Activated T-cell treated with anti-CD3 and anti-CD28 coated beads, Interleukin-2, amount 50 U/mL, for 4 hours (primary cell): ENCODE results near the gene LITAFD. TPM values are rescaled to one million over a fixed set of nuclear protein-coding genes. Genes with fewer than 3 reads are reported as not detected.
"Not testable (repeated sequence)": the region's sequence is repeated elsewhere in the genome, so short reads cannot be mapped to it uniquely, and the experiment has no call there.

Experiments
- ATAC-seq, 2 donors: fragments of 200-7000 bp; cut with Tn5 transposase; one replicate each; pipeline ENCODE4 v1.10.0; 2021
- DNase-seq: peaks from one replicate; pipeline ENCODE4 v3.0.0-alpha.2; 2020
- H3K27me3 Mint-ChIP-seq: one replicate; pipeline ENCODE4 v1.8.0; 2021; ENCODE audit warnings: low read depth, mixed read lengths
- H3K36me3 Mint-ChIP-seq: one replicate; pipeline ENCODE4 v1.8.0; 2022; ENCODE audit warnings: mixed read lengths; ENCODE audit not compliant: insufficient read depth
- H3K4me1 Mint-ChIP-seq: one replicate; pipeline ENCODE4 v1.8.0; 2021; ENCODE audit warnings: low read depth, mixed read lengths
- H3K4me3 Mint-ChIP-seq: one replicate; pipeline ENCODE4 v1.8.0; 2021; ENCODE audit warnings: mild to moderate bottlenecking, moderate library complexity, mixed read lengths
- H3K9me3 Mint-ChIP-seq: one replicate; pipeline ENCODE4 v1.8.0; 2021; ENCODE audit warnings: mixed read lengths
- total RNA-seq, 3 donors: library from RNA; stranded (reverse); gene quantifications; one replicate each; pipeline ENCODE4 v1.2.1, GENCODE V29; 2021

Gene LITAFD
- total RNA-seq, result not detected

DNA sequence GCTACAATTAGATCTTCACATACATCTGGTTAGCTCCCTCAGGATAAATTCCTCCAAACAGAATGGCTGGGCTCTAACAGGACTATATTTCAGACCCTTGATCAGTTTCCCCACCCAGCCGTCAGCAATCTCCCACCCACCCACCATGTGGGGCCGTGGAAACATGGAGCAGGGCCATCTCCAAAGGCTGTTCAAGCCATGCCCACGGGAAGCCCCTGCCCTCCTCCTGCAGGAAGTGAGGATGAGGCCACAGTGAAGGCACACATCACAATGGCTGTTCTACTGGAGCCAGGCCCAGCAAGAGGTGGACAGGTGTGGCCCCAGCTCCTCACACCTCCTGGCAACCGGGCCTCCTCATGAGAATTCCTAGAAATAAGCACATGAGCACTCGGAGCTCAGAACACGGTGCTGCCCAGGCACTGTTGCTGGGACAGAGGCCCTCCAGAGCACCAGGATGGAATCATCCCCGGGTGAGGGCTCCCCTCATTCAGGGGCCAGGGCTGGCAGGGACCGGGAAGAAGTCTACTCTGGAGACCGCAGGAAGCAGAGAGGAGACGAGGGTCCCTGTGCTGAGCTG lies at the start of gene LITAFD:
Gene LITAFD (plus strand): TSS at position 311 of the 577 bp plus-strand sequence. CDS start 2,005 bp downstream, outside the sequence.
- Mint-ChIP-seq H3K36me3 (no peaks in the 10 kb centered on the region), H3K27me3 (peaks cover 9% of the 10 kb centered on the region), H3K4me1 (peaks cover 15% of the 10 kb centered on the region), H3K9me3 (no peaks in the 10 kb centered on the region), H3K4me3 (no peak within 1 kb of the TSS)
- no peak for ATAC-seq
- DNase-seq, result no peak

DNA sequence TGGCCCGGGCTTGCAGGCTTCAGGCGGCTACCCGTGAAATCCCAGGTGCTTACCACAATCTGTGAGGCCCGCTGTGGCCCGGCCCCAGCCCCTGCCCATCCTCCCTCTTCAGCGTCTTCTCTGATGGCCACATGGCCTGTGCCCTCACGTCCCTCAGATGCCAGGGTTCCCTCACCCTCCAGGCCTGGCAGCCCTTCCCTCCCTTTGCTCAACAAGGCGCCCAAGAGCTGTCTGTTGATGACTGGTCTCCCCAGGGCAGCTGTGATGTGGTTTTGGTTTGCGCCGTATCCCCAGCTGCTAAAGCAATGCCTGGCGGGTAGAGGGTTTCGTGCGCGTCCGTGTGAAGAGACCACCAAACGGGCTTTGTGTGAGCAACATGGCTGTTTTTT lies 49.4 kb upstream of the LITAFD start:
- Mint-ChIP-seq H3K27me3 (no peaks in the 10 kb centered on the region), H3K9me3 (no peaks in the 10 kb centered on the region), H3K4me1 (peaks cover 9% of the 10 kb centered on the region), H3K4me3 (no peak overlapping the region), H3K36me3 (peaks cover 26% of the 10 kb centered on the region)
- DNase-seq (no peak), ATAC-seq (no peak)

DNA sequence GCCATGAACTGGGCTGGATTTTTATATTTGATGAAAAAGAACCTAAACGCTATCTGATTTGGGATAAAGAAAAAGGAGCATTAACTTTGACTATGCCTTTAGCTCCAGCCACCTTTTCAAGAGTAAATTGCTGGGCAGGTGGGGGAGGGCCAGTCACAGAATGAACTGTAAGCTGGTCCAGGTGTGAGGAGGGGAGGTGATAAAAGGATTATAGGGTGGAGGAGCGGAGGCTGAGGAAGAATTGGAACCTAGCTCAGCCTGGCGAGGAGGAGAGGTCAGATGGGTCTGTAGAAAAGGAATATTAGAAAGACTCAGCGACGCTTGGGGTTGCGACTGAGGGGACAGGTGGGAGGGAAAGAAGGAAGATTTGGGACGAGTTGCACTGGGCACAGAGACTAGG lies 45.4 kb upstream of the LITAFD start:
- not testable (repeated sequence) for H3K4me1 Mint-ChIP-seq, H3K27me3 Mint-ChIP-seq, H3K9me3 Mint-ChIP-seq, ATAC-seq, H3K36me3 Mint-ChIP-seq, DNase-seq, H3K4me3 Mint-ChIP-seq

DNA sequence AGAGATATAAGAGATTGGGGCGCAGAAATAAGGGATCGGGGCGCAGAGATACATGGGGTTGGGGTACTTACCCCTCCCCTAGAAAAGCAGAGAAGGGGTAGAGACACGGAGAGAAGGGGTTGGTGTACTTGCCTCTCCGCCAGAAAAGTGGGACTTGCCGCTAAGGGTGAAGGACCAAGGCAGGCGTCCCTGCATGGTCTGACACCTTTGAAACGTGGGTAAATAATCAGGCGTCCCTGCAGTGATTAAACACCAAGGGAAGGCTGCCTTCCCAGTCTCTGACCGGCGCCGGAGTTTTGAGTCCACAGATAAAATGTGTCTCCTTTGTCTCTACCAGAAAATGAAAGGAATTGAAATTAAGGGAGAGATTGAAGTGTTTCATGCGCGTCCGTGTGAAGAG lies 44.6 kb upstream of the LITAFD start:
- not testable (repeated sequence) for H3K9me3 Mint-ChIP-seq, ATAC-seq, H3K4me1 Mint-ChIP-seq, H3K36me3 Mint-ChIP-seq, H3K4me3 Mint-ChIP-seq, H3K27me3 Mint-ChIP-seq, DNase-seq

DNA sequence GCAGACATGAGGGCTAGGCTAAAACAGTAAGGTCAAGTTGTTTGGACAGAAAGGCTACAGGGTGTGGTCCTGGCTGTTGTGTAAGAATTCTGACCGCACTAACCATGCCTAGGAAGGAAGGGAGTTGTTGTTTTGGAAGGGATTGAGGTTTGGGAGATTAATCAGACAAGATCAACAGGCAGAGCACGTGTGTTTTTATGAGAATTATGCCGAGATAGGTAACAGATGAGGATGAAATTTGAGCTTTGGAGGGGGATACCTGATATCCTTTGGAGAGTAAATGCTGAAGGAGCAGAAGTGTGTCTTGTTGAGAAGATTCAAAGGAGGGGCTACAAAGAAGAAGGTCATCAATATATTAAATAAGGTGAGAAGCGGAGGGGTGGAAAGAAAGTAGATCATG lies 40.1 kb upstream of the LITAFD start:
- H3K4me3 Mint-ChIP-seq, H3K9me3 Mint-ChIP-seq, H3K27me3 Mint-ChIP-seq, DNase-seq, ATAC-seq, H3K4me1 Mint-ChIP-seq: not testable (repeated sequence)
- peaks cover 18% of the 10 kb centered on the region for H3K36me3 Mint-ChIP-seq

DNA sequence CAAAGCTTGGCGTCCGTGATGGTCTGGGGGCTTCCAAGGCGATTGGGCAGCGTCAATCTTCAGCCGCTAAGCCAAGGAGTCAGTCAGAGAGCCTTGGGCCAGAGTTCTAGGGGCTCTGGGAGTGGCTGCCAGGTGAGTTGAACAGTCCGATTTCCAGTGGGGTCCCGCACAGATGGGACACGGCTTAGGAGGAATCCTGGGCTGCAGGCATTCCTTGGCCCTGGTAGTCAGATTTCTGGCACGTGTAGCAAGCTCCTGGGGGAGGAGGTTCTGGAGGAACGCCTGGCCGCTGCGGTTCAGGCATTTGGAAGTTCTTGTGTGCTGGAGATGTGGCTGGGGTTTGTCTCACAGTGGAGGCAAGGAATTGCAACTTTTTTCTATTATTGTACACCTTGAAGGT lies 38.9 kb upstream of the LITAFD start:
- not testable (repeated sequence) for H3K9me3 Mint-ChIP-seq, H3K27me3 Mint-ChIP-seq, H3K4me1 Mint-ChIP-seq, H3K4me3 Mint-ChIP-seq, DNase-seq, ATAC-seq
- peaks cover 18% of the 10 kb centered on the region for H3K36me3 Mint-ChIP-seq

DNA sequence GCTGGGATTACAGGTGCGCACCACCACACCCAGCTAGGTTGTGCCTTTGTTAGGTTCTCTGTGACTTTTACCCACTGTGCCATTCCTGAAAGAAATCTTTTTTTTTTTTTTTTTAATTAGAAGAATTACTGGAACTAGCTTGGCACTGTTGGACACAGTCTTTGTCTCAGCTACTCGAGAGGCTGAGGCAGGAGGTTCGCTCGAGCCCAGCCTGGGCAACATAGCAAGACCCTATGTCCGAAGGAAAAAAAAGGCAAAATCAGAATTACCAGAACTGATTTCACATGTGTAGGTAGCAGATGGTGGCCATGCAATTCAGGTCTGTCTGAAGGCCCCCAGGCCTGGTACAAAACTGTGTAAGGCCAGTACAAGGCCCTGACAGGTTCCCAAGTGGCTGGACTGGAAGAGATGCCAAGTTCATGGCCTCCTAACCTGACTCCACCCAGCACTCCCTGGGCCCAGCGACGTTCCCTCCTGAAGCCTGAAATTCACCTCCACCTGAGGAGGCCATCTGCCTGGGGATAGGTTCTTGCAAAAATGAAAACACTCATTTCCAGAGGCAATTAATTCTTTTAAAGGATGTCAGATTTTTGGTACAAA lies 36.4 kb upstream of the LITAFD start:
- ATAC-seq, result no peak
- DNase-seq, result no peak
- Mint-ChIP-seq H3K27me3 (no peaks in the 10 kb centered on the region), H3K4me1 (peaks cover 18% of the 10 kb centered on the region), H3K36me3 (peaks cover 30% of the 10 kb centered on the region), H3K4me3 (no peak overlapping the region), H3K9me3 (no peaks in the 10 kb centered on the region)

DNA sequence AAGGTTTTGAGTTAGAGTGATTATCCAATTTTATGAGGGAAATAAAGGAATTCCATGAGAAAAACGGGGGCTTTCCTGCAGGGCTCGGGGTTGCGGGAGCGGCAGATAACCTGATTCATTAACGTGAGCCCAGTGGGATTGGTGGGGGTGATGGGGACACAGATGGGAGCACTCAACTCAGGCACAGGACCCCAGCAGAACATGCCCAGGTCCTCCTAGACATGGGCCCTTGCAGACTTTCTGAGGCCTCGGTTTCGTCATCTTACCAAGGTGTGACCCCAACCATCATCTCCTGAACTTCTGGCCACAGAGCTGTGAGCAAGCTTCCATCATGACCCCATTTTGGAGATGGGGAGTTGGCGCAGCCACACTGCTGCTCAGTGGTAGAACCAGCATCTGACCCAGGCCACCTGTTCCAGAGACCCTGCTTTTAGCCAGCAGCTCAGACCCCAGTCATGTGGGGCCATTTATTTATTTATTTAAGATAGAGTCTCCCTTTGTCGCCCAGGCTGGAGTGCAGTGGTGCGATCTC lies 35.7 kb upstream of the LITAFD start:
- Mint-ChIP-seq H3K27me3 (no peaks in the 10 kb centered on the region), H3K4me1 (peaks cover 18% of the 10 kb centered on the region), H3K9me3 (no peaks in the 10 kb centered on the region), H3K36me3 (peaks cover 30% of the 10 kb centered on the region), H3K4me3 (no peak overlapping the region)
- no peak for ATAC-seq
- DNase-seq, result no peak

DNA sequence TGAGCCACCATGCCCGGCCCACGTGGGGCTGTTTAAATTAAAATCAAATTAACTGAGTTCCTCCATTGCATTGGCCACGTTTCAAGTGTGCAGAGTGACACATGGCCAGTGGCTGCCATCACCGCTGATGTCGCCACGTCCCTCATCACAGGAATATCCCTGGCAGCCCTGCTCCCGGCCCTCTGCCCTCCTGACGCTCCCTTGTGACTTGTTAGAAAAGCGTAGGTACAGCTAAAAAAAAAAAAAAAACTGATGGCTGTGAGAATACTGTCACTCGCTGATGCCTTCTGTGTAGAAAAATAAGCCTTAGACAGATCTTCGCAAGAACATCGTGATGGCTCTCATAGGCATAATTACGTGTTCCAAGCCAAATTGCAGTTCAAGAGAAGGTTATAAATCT lies 35.0 kb upstream of the LITAFD start:
- H3K4me1 Mint-ChIP-seq, result peaks cover 18% of the 10 kb centered on the region
- no peaks in the 10 kb centered on the region for H3K9me3 Mint-ChIP-seq
- H3K27me3 Mint-ChIP-seq, result no peaks in the 10 kb centered on the region
- peaks cover 28% of the 10 kb centered on the region for H3K36me3 Mint-ChIP-seq
- H3K4me3 Mint-ChIP-seq, result no peak overlapping the region
- ATAC-seq (no peak), DNase-seq (no peak)

DNA sequence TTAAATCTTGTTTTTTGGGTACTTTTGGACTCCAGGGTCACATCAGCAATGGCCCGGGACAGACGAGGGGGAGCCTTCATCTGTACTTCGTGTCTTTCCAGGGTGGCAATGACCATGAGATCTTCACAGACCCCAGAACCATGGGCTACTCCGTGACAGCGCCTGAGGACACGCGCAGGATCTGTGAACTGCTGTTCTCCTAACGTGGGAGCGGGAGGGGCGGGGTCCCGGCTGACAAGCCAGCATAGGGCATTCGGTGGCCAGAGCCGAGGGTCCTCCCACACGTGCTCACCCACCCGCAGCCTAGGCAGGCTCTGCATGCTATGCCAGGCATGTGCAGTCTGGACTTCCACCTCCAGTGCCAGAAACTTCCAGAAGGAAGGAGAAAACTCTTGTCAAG lies 34.5 kb upstream of the LITAFD start:
- no peak for ATAC-seq
- H3K4me3 Mint-ChIP-seq, result no peak overlapping the region
- peaks cover 15% of the 10 kb centered on the region for H3K4me1 Mint-ChIP-seq
- DNase-seq, result no peak
- H3K36me3 Mint-ChIP-seq, result peaks cover 24% of the 10 kb centered on the region
- H3K27me3 Mint-ChIP-seq, result no peaks in the 10 kb centered on the region
- H3K9me3 Mint-ChIP-seq, result no peaks in the 10 kb centered on the region

DNA sequence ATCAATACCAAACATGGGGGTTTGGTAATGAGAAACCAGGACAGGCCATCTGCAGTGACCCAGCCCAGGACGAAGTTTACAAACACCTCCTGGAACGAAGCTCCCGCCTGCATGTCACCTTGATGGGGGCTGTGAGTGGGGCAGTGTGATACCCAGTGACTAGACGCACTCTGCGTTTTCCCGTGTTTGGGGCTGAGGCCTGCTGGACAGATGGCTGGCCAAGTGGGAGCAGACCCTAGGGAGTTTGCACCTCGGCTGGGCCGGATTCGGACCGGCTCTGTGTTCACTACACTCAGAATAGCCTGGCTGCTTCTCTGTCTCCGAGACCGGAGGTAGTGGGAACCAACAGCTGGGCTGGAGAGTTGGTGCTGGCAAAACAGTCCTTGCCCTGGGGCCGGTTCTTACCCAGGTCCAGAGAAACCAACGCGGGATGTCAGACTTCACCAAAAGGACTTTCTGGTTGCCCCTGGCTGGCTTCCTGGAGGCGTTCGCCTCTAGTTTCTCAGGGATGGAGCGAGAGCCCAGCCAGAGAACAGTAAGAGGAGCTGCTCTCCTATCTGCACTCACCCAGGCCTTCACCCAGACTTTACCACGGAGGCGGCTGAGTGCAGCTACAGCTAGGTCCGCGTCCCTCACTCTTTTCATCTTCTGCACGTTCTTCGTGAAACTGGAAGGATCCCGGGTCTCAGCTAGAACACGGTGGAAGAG lies 33.8 kb upstream of the LITAFD start:
- DNase-seq (no peak), ATAC-seq (no peak)
- Mint-ChIP-seq H3K4me1 (peaks cover 15% of the 10 kb centered on the region), H3K36me3 (peaks cover 27% of the 10 kb centered on the region), H3K27me3 (no peaks in the 10 kb centered on the region), H3K9me3 (no peaks in the 10 kb centered on the region), H3K4me3 (no peak overlapping the region)

DNA sequence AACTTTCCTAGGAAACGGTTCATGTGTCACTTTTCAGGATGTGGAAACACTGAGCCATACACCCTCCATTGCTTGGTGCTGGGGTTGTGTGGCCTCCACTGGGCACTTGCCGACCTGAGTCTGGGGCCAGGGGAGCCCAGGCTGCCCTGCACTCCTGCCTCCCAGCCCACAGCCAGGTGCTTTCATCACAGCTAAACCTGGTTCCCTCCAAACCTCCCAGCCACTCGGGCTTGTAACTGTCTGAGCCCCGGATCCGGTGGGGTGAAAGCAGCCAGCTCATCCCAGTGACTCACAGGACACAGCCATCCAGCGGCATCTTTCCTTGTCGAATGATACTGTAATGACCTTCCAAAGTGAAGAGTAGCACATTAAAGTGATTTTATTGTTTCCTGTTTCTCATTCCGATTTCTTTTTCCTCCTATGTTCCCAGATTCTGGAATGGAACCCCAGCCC lies 33.2 kb upstream of the LITAFD start:
- no peak for ATAC-seq
- H3K36me3 Mint-ChIP-seq, result peaks cover 25% of the 10 kb centered on the region
- no peak for DNase-seq
- no peaks in the 10 kb centered on the region for H3K9me3 Mint-ChIP-seq
- H3K4me3 Mint-ChIP-seq, result no peak overlapping the region
- H3K27me3 Mint-ChIP-seq, result no peaks in the 10 kb centered on the region
- H3K4me1 Mint-ChIP-seq, result peaks cover 17% of the 10 kb centered on the region

DNA sequence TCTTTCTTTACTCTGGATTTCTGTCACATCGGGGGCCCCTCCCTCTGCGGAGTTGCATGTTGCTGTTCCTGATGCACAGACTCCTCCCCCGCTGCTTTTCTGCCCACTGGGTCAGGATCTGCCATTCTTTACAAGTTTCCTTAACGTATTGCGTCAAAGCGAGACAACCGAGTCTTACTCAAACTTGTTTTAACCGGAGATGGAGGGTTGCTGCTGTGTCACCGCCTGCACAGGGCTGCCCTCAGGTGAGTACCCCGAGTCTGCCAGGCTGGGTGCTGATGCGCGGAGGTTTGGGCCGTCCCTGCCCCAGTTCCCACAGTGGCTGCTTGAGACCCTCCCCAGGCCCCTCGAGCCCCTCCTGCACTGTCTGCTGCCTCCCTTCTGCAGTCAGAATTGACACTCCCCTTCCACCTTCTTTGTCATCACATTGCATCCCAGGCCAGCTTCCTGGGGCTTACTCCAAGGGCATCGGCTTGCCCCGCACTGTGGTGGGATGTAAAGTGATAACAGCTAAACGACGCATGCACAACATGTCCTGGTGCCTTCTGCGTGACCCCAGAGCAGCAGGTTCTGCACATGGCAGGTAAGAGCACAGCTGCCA lies 32.6 kb upstream of the LITAFD start:
- H3K4me3 Mint-ChIP-seq, result no peak overlapping the region
- H3K27me3 Mint-ChIP-seq, result no peaks in the 10 kb centered on the region
- ATAC-seq (peak in 1 of 2 donors; percentile 25), DNase-seq (no peak)
- H3K4me1 Mint-ChIP-seq, result peaks cover 17% of the 10 kb centered on the region
- no peaks in the 10 kb centered on the region for H3K9me3 Mint-ChIP-seq
- H3K36me3 Mint-ChIP-seq, result peaks cover 23% of the 10 kb centered on the region

DNA sequence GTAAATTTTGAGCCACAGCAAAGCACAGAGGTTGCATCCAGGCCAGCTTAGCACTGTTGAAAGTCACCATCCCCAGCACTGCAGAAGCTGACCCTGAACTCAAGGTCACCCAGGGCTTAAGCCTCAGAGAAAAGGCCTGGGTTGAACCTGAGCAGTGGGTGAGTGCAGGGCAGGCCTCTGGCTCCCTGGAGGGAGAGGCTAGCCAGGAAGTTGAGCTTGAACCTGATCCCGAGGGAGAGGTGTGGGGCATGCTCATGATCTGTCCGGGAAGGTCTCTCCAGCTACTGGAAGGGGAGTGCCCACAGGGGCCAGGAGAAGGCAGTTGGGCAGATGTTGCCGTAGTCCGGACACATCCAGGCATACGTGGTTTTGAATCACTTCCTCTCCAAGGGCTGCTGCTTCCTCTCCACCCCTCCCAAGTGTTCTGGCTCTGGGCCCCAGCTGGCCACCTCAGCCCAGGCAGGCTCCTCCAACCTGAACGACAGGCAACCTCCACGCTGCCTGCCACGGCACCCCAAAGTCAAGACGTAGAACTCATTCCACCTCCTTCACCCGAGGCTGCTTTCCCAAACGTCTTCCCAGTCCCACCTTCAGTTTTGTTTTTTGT lies 31.8 kb upstream of the LITAFD start:
- peaks cover 23% of the 10 kb centered on the region for H3K36me3 Mint-ChIP-seq

More for the DNA sequence above, 31.8 kb upstream of the LITAFD start:
- ATAC-seq (no peak), DNase-seq (no peak)
- no peaks in the 10 kb centered on the region for H3K9me3 Mint-ChIP-seq
- H3K4me1 Mint-ChIP-seq, result peaks cover 17% of the 10 kb centered on the region
- H3K27me3 Mint-ChIP-seq, result no peaks in the 10 kb centered on the region
- no peak overlapping the region for H3K4me3 Mint-ChIP-seq
